Esophagus muscularis mucosa (tissue), 4 donors: ENCODE measurements around the gene WNT6.

ENCODE experiments used
- CTCF ChIP-seq, 3 experiments: fragments of 200-600 bp in 2 of 3; fragments of 450-650 bp in 1 of 3; sonication (generic) in 2 of 3; IDR thresholded peaks; one replicate each; pipeline ENCODE4 v1.5.1; 2017 to 2019; ENCODE audit warnings: antibody characterized with exemption in 3 of 3, mild to moderate bottlenecking in 2 of 3, moderate library complexity in 1 of 3
- EP300 ChIP-seq: sonication (generic); formaldehyde crosslinking; IDR thresholded peaks from one replicate; pipeline ENCODE4 v1.6.1; 2017; ENCODE audit warnings: antibody characterized with exemption
- POLR2A ChIP-seq: fragments of 450-650 bp; IDR thresholded peaks from one replicate; pipeline ENCODE4 v1.6.1; 2017; ENCODE audit warnings: antibody characterized with exemption, moderate library complexity, mild to moderate bottlenecking, low read depth
- POLR2AphosphoS5 ChIP-seq, 2 donors: sonication (generic); formaldehyde crosslinking; IDR thresholded peaks; one replicate each; pipeline ENCODE4 v1.6.1; 2017; ENCODE audit warnings: antibody characterized with exemption in 2 of 2

GRCh38 chr2:218850796-218851195 is 8.8 kb upstream of the WNT6 start:
- TF ChIP-seq POLR2A (no peak), CTCF (IDR thresholded peaks at IDR 0.05) (no peak), EP300 (no peak), POLR2AphosphoS5 (IDR thresholded peaks at IDR 0.05) (no peak)
